ENCODE data around the gene LAS1L. TPM values are rescaled to one million over a fixed set of nuclear protein-coding genes. Genes with fewer than 3 reads are reported as not detected.

The LAS1L gene
- total RNA-seq: 14.6 and 17.2 TPM in 2 replicates

DNA sequence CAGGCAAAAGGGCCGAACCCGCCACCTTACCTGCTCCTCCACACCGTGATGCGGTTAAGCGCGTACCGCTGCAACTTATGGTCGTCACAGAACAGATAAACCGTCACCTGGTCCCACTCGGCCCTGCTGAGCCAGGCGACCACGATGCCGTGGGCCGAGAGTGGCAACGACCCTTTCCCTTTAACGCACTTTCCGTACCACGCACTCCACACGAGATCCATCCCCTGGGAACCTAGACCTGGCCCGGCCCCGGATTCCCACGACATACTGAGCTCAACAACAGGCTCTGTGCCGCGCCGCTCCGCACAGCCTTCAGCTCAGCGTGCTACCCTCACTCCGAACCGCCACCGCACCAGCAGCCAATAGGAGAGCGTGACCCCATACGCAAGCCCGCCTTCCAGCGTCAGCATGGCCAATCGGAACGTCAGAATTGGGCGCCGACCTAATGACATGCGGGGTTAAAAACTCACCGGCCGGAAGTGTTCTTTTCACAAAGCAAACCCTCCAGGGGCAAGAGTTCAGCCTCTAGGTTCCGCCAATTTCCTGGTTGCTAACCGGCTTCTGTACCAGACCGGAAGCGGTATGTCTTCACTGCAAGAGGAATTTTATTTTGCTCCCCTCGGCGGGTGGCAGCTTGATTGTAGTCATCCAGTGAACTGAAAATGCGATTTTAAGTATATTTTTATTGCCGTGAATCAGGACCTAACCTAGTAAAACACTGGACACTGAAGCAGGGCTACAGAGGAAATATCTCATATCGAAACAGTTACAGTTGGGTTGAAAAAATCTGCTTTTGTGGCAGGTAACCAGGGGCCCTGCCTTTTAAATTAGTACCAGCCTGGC lies at the start of gene LAS1L:
Gene LAS1L (minus strand): TSS at position 338 of the 843 bp plus-strand sequence. CDS start 72 bp downstream, at position 266.

Other genes with a start within 250 kb of the LAS1L start
- gene MSN, start 132.9 kb upstream of the LAS1L start, total RNA-seq: 301 and 303 TPM in 2 replicates